Fibroblast of skin of left quadriceps (primary cell): Measurements from ENCODE around the gene GNB2.
A peak's percentile ranks its signal among the peaks of the same experiment; 100 is the strongest.

ENCODE experiments used
- DNase-seq, 2 experiments: peaks; one replicate each; pipeline ENCODE4 v3.0.0-alpha.2; 2013; ENCODE audit warnings: low read depth in 2 of 2

GNB2 gene

GRCh38 chr7:100673302-100673941 is at the start of gene GNB2:
Gene GNB2 (plus strand): TSS chr7:100673740. CDS start chr7:100676266, 2,526 bp downstream.
- DNase-seq = peak; percentile 99

- DNase-seq = no peak
Observed at GRCh38 chr7:100623951-100624824, 49.4 kb upstream of the GNB2 start.

- no peak for DNase-seq
Observed at GRCh38 chr7:100626055-100626454, 47.5 kb upstream of the GNB2 start.

GRCh38 chr7:100626530-100627237 is 46.9 kb upstream of the GNB2 start:
- peak; percentile 63 to 64 for DNase-seq

GRCh38 chr7:100627238-100627549 is 46.3 kb upstream of the GNB2 start:
- no peak for DNase-seq

GRCh38 chr7:100629117-100629716 is 44.3 kb upstream of the GNB2 start:
- DNase-seq = no peak

GRCh38 chr7:100630066-100630465 is 43.5 kb upstream of the GNB2 start:
- DNase-seq = no peak

- no peak for DNase-seq
Observed at GRCh38 chr7:100632951-100633717, 40.4 kb upstream of the GNB2 start.

GRCh38 chr7:100639995-100640516 is 33.5 kb upstream of the GNB2 start:
- DNase-seq = no peak

GRCh38 chr7:100640517-100641440 is 32.8 kb upstream of the GNB2 start:
- DNase-seq = no peak

GRCh38 chr7:100641463-100641859 is 32.1 kb upstream of the GNB2 start, which contains the start of gene TFR2:
Gene TFR2 (minus strand): TSS chr7:100641552. CDS start chr7:100641509, 43 bp downstream.
- DNase-seq = no peak

- DNase-seq = no peak
Observed at GRCh38 chr7:100641860-100642533, 31.5 kb upstream of the GNB2 start.

- no peak for DNase-seq
Observed at GRCh38 chr7:100642534-100642907, 31.0 kb upstream of the GNB2 start.

GRCh38 chr7:100649826-100650565 is 23.5 kb upstream of the GNB2 start:
- DNase-seq = no peak

GRCh38 chr7:100654908-100655831 is 18.4 kb upstream of the GNB2 start:
- DNase-seq = no peak

- no peak for DNase-seq
Observed at GRCh38 chr7:100655908-100656674, 17.4 kb upstream of the GNB2 start, which contains the start of gene ACTL6B. Gene ACTL6B (minus strand): TSS chr7:100656448. CDS start chr7:100656354, 94 bp downstream.
